MM.1S (cell line): ENCODE data around the gene IMPA2.

Experiments
- DNase-seq: peaks from one replicate; pipeline ENCODE4 v3.0.0-alpha.2; 2015
- H2AFZ ChIP-seq: fragments of 300-600 bp; sonication (generic); 2 replicates; pipeline ENCODE4 v1.6.0; 2016; ENCODE audit warnings: antibody characterized with exemption, low read length
- H3F3A ChIP-seq: fragments of 300-600 bp; sonication (generic); 2 replicates; pipeline ENCODE4 v1.6.1; 2016; ENCODE audit warnings: mild to moderate bottlenecking, antibody characterized with exemption, low read length, moderate library complexity, mixed read lengths; ENCODE audit not compliant: insufficient read depth
- H3K27ac ChIP-seq: fragments of 300-600 bp; sonication (generic); 2 replicates; pipeline ENCODE4 v1.5.1; 2016; ENCODE audit warnings: mild to moderate bottlenecking, low read length
- H3K27me3 ChIP-seq: fragments of 300-600 bp; sonication (generic); replicated peaks from 2 replicates; pipeline ENCODE4 v1.6.0; 2016; ENCODE audit warnings: low read length; ENCODE audit not compliant: insufficient read depth
- H3K36me3 ChIP-seq: fragments of 300-600 bp; sonication (generic); replicated peaks from 2 replicates; pipeline ENCODE4 v1.6.1; 2016; ENCODE audit warnings: mild to moderate bottlenecking, low read length, mixed read lengths; ENCODE audit not compliant: insufficient read depth
- H3K4me1 ChIP-seq: fragments of 300-600 bp; sonication (generic); 2 replicates; pipeline ENCODE4 v1.6.1; 2016; ENCODE audit warnings: low read length, mixed read lengths
- H3K4me2 ChIP-seq: fragments of 300-600 bp; sonication (generic); 2 replicates; pipeline ENCODE4 v1.6.0; 2016; ENCODE audit warnings: low read depth, low read length
- H3K4me3 ChIP-seq: fragments of 300-600 bp; sonication (generic); 2 replicates; pipeline ENCODE4 v1.5.1; 2016; ENCODE audit warnings: low read length, mixed read lengths
- H3K79me2 ChIP-seq: fragments of 300-600 bp; sonication (generic); 2 replicates; pipeline ENCODE4 v1.6.1; 2016; ENCODE audit warnings: mixed run types, low read length, mixed read lengths
- H3K9ac ChIP-seq: fragments of 300-600 bp; sonication (generic); 2 replicates; pipeline ENCODE4 v1.6.1; 2016; ENCODE audit warnings: low read length, mixed read lengths
- H3K9me2 ChIP-seq: fragments of 300-600 bp; sonication (generic); replicated peaks from 2 replicates; pipeline ENCODE4 v1.6.1; 2016; ENCODE audit warnings: mild to moderate bottlenecking, low read length, mixed read lengths; ENCODE audit not compliant: insufficient read depth
- H3K9me3 ChIP-seq: fragments of 300-600 bp; sonication (generic); replicated peaks from 2 replicates; pipeline ENCODE4 v1.6.1; 2016; ENCODE audit warnings: mild to moderate bottlenecking, low read length, mixed read lengths; ENCODE audit not compliant: insufficient read depth
- H4K20me1 ChIP-seq: fragments of 300-600 bp; sonication (generic); 2 replicates; pipeline ENCODE4 v1.6.1; 2016; ENCODE audit warnings: mild to moderate bottlenecking, low read length, moderate library complexity, mixed read lengths; ENCODE audit not compliant: insufficient read depth
- EZH2 ChIP-seq: fragments of 300-600 bp; sonication (generic); optimal IDR thresholded peaks from 2 replicates; pipeline ENCODE3; 2017; ENCODE audit warnings: low read depth, mild to moderate bottlenecking, antibody characterized with exemption, low read length, mixed read lengths
- EZH2phosphoT487 ChIP-seq: fragments of 300-600 bp; sonication (generic); IDR thresholded peaks from 2 replicates; pipeline ENCODE4 v1.6.1; 2018; ENCODE audit warnings: antibody characterized with exemption, low read length
- TF ChIP-seq, protein P1 (sequence below): fragments of 300-600 bp; sonication (generic); IDR thresholded peaks from 2 replicates; pipeline ENCODE4 v1.5.1; 2016; ENCODE audit warnings: antibody characterized with exemption, low read length, mixed read lengths

Gene IMPA2

DNA sequence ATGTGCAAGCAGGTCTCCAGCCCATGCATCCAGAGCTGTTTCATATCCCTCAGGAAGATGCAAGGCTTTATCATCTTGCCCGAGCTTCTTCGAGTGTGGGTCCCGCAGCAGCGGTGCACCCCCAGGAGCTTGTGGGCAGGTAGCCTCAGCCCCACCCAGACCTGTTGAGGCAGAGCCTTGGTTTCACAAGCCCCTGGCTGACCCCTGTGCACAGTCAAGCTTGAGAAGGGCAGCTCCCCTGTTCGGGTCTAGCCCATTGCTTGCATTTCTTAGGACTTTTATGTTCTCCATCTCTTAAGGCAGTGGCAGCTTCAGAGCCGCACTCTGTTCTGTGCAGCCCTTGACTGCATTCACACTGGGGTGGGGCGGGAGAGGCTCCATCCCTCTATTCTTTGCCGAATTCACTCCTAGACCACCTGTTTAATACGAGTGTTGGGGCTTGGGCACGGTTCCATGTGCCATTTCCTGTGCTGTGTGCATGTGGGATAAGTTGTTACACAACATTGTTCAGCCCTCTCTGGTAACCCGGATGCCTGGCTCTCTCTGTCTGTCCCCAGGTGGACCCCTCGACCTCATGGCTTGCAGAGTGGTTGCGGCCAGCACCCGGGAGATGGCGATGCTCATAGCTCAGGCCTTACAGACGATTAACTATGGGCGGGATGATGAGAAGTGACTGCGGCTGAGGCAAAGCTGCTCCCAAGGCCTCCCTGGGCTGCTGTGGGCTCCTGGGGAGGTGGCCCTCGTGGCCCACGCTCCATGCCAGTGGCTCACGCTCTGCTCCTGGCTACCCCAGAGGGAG, 48.7 kb downstream of the IMPA2 start:
- no peak overlapping the region for H3K9ac ChIP-seq
- no peaks in the 10 kb centered on the region for H3K9me2 ChIP-seq
- no peak overlapping the region for H3K27ac ChIP-seq
- H4K20me1 ChIP-seq: no peaks in the 10 kb centered on the region
- no peak overlapping the region for H3K4me2 ChIP-seq
- no peak for TF ChIP-seq EZH2phosphoT487
- no peak for TF ChIP-seq EZH2
- TF ChIP-seq, protein P1, sequence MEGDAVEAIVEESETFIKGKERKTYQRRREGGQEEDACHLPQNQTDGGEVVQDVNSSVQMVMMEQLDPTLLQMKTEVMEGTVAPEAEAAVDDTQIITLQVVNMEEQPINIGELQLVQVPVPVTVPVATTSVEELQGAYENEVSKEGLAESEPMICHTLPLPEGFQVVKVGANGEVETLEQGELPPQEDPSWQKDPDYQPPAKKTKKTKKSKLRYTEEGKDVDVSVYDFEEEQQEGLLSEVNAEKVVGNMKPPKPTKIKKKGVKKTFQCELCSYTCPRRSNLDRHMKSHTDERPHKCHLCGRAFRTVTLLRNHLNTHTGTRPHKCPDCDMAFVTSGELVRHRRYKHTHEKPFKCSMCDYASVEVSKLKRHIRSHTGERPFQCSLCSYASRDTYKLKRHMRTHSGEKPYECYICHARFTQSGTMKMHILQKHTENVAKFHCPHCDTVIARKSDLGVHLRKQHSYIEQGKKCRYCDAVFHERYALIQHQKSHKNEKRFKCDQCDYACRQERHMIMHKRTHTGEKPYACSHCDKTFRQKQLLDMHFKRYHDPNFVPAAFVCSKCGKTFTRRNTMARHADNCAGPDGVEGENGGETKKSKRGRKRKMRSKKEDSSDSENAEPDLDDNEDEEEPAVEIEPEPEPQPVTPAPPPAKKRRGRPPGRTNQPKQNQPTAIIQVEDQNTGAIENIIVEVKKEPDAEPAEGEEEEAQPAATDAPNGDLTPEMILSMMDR: no peak
- no peak for DNase-seq
- H3K36me3 ChIP-seq: no peaks in the 10 kb centered on the region
- no peaks in the 10 kb centered on the region for H3K9me3 ChIP-seq
- H3K27me3 ChIP-seq: no peaks in the 10 kb centered on the region
- H2AFZ ChIP-seq: no peak overlapping the region
- no peaks in the 10 kb centered on the region for H3K79me2 ChIP-seq
- H3K4me3 ChIP-seq: no peak overlapping the region
- no peaks in the 10 kb centered on the region for H3F3A ChIP-seq
- H3K4me1 ChIP-seq: 0 out of 2 replicates have a peak, but pooled peaks cover 5% of the 10 kb centered on the region

DNA sequence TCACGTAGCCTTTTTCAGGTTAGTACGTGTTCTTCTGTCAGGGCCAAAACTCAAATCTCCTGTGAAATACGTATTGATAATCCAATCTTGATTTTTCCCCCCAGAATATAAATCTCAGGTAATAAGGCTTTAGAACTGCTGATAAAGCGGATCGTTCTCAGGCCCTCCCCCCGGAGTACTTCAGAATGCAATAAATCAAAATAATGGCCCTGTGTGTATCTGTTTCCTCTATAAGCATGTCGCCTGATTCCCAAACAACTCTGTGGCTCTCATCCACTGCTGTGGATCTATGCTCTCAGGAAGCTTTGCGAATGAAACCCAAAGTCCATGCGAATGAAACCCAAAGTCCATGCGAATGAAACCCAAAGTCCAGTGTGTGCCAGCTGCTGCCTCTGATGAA, 49.4 kb downstream of the IMPA2 start:
- H3K9me2 ChIP-seq: no peaks in the 10 kb centered on the region
- H3K27ac ChIP-seq: no peak overlapping the region
- no peaks in the 10 kb centered on the region for H3K9me3 ChIP-seq
- H3K9ac ChIP-seq: no peak overlapping the region
- no peak for DNase-seq
- H3K4me2 ChIP-seq: no peak overlapping the region
- H3K4me1 ChIP-seq: 0 out of 2 replicates have a peak, but pooled peaks cover 5% of the 10 kb centered on the region
- H3K79me2 ChIP-seq: no peaks in the 10 kb centered on the region
- no peak overlapping the region for H2AFZ ChIP-seq
- no peak overlapping the region for H3K4me3 ChIP-seq
- H3K36me3 ChIP-seq: no peaks in the 10 kb centered on the region
- TF ChIP-seq, protein P1: no peak
- TF ChIP-seq EZH2: no peak
- no peak for TF ChIP-seq EZH2phosphoT487
- no peaks in the 10 kb centered on the region for H4K20me1 ChIP-seq
- no peaks in the 10 kb centered on the region for H3F3A ChIP-seq
- H3K27me3 ChIP-seq: no peaks in the 10 kb centered on the region

DNA sequence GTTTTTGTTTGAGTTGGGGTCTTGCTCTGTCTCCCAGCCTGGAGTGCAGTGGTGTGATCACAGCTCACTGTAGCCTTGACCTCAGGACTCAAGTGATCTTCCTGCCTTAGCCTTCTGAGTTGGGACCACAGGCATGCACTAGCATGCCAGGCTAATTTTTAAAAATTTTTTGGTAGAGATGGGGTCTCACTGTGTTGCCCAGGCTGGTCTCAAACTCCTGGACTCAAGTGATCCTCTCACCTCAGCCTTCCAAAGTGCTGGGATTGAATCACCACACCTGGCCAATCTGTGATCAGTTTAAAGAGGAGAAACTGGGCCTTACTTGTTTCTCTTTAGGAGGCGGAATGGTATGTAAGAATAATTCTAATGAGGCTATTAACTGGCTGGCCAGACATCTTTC, 49.9 kb downstream of the IMPA2 start:
- Histone ChIP-seq H3K9ac (no peak overlapping the region), H4K20me1 (no peaks in the 10 kb centered on the region), H3K4me1 (0 out of 2 replicates have a peak, but pooled peaks cover 5% of the 10 kb centered on the region), H3F3A (no peaks in the 10 kb centered on the region), H3K36me3 (no peaks in the 10 kb centered on the region), H3K9me3 (no peaks in the 10 kb centered on the region), H2AFZ (no peak overlapping the region), H3K4me2 (no peak overlapping the region), H3K4me3 (no peak overlapping the region), H3K9me2 (no peaks in the 10 kb centered on the region), H3K79me2 (no peaks in the 10 kb centered on the region), H3K27ac (no peak overlapping the region), H3K27me3 (no peaks in the 10 kb centered on the region)
- no peak for DNase-seq
- no peak for TF ChIP-seq EZH2
- TF ChIP-seq EZH2phosphoT487: no peak
- TF ChIP-seq, protein P1: no peak
